ENCODE measurements around the gene EPHB4.
"Not testable (repeated sequence)": the region's sequence is repeated elsewhere in the genome, so short reads cannot be mapped to it uniquely, and the experiment has no call there.

Gene EPHB4

GRCh38 chr7:100791881-100792666 lies 35.2 kb downstream of the EPHB4 start:
- DNase-seq (ENCODE audit: low read depth in 2 of 2), result no peak

- DNase-seq (ENCODE audit: low read depth in 2 of 2), result no peak
Measured at GRCh38 chr7:100789055-100789454, 38.3 kb downstream of the EPHB4 start.

DNA sequence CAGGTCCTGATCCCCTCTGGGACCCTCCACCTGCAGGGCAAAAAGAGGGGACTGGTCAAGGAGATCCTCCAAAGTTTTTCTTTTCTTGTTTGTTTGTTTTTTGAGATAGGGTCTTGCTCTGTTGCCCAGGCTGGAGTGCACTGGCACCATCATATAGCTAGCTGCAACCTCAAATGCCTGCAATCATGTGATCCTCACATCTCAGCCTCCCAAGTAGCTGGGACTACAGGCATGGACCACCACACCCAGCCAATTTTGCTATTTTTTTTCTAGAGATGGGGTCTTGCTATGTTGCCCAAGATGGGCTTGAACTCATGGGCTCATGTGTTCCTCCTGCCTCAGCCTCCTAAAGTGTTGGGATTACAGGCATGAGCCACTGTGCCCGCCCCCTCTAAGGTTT lies 41.0 kb downstream of the EPHB4 start:
- no peak for DNase-seq (ENCODE audit: low read depth in 2 of 2)

- DNase-seq (ENCODE audit: low read depth in 2 of 2), result no peak
Measured at GRCh38 chr7:100785878-100786277, 41.4 kb downstream of the EPHB4 start.

DNA sequence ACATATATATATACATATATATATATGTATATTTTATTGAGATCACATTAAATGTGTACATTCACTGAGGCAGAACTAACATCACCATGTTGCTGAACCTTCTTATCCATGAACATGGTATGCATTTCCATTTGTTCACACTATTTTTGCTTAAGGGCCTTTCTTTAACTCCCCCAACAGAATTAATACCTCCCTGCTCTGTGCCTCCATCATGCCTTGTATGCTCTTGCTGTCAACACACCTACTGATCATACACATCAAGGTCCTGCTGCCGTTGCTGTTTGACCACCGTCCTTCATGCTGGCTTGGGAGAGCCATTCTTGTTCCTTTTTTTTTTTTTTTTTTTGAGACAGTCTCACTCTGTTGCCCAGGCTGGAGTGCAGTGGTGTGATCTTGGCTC lies 43.5 kb downstream of the EPHB4 start:
- no peak for DNase-seq (ENCODE audit: low read depth in 2 of 2)

- no peak for DNase-seq (ENCODE audit: low read depth in 2 of 2)
Measured at GRCh38 chr7:100781255-100781654, 46.1 kb downstream of the EPHB4 start.

DNA sequence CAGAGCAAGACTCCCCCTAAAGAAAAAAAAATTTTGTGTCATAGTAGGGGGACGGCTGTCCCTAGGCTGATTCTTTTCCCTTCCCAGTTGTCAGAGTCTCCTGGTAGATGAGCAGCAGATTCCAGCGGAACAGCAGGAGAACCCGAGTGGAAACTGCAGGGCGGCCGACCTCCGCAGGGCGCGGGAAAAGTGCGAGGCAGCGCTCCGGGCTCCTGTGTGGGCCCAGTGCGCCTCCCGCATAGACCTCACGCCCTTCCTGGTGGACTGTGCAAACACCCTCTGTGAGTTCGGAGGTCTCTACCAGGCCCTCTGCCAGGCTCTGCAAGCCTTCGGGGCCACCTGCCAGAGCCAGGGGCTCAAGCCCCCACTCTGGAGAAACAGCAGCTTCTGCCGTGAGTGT lies 48.0 kb downstream of the EPHB4 start:
- DNase-seq (ENCODE audit: low read depth in 2 of 2), result no peak

DNA sequence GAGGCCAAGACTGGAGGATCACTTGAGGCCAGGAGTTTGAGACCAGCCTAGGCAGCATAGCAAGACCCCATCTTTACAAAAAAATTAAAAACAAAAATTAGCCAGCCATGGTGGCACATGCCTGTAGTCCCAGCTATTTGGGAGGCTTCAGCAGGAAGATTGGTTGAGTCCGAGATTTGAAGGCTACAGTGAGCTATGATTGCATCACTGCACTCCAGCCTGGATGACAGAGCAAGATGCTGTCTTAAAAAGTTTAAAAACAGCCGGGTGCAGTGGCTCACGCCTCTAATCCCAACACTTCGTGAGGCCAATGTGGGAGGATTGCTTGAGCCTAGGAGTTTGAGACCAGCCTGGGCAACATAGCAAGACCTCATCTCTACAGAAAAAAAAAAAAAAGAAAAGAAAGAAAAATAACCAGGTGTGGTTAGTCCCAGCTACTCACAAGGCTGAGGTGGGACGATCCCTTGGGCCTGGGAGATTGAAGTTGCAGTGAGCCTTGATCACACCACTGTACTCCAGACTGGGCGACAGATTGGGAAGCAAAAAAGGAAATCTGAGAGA lies 49.2 kb downstream of the EPHB4 start:
- no peak for DNase-seq (ENCODE audit: low read depth in 2 of 2)

- no peak for DNase-seq (ENCODE audit: low read depth in 2 of 2)
Measured at GRCh38 chr7:100773491-100773890, 53.8 kb downstream of the EPHB4 start.

DNA sequence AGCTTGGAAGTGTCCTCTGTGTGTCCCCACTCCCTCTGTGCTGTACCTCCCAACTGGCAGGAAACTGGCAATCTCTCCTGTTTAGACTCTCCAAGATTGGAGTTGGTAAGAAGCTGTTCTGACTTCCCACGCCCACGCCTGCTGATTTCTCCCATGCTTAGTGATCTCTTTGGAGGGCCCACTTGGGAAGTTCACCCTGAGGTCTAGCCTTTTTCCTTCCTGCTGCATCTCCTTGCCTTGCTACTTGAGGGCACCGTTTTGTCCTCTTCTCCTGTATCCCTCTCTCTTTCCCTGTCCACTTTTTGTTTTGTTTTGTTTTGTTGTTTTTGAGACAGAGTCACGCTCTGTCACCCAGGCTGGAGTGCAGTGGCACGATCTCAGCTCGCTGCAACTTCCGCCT lies 58.5 kb downstream of the EPHB4 start:
- no peak for DNase-seq (ENCODE audit: low read depth in 2 of 2)

- no peak for DNase-seq (ENCODE audit: low read depth in 2 of 2)
Measured at GRCh38 chr7:100765250-100765649, 62.1 kb downstream of the EPHB4 start.

GRCh38 chr7:100764841-100765240 lies 62.5 kb downstream of the EPHB4 start:
- no peak for DNase-seq (ENCODE audit: low read depth in 2 of 2)

GRCh38 chr7:100763556-100764140 lies 63.7 kb downstream of the EPHB4 start:
- DNase-seq (ENCODE audit: low read depth in 2 of 2), result no peak

GRCh38 chr7:100762841-100763240 lies 64.5 kb downstream of the EPHB4 start:
- DNase-seq (ENCODE audit: low read depth in 2 of 2), result not testable (repeated sequence)

- DNase-seq (ENCODE audit: low read depth in 2 of 2), result no peak
Measured at GRCh38 chr7:100759357-100760171, 67.8 kb downstream of the EPHB4 start.

- DNase-seq (ENCODE audit: low read depth in 2 of 2), result peak; percentile 3 to 24
Measured at GRCh38 chr7:100753750-100754149, 73.6 kb downstream of the EPHB4 start.

GRCh38 chr7:100752994-100753393 lies 74.3 kb downstream of the EPHB4 start:
- no peak for DNase-seq (ENCODE audit: low read depth in 2 of 2)
